GM12891 (cell line): ENCODE data around the gene FHL3.

Source experiments
- POLR2A ChIP-seq: IDR thresholded peaks from 2 replicates; pipeline ENCODE4 v1.6.1; 2011; ENCODE audit warnings: low read depth, low read length, control low read depth
- POLR2AphosphoS5 ChIP-seq: IDR thresholded peaks from 2 replicates; pipeline ENCODE4 v1.6.1; 2011; ENCODE audit warnings: low read depth, low read length, control low read depth
- POU2F2 ChIP-seq: IDR thresholded peaks from 2 replicates; pipeline ENCODE4 v1.6.1; 2011; ENCODE audit warnings: low read depth, mild to moderate bottlenecking, control low read depth, low read length, moderate library complexity
- TAF1 ChIP-seq: IDR thresholded peaks from 2 replicates; pipeline ENCODE4 v1.6.1; 2011; ENCODE audit warnings: low read depth, low read length, control low read depth

- TF ChIP-seq POLR2AphosphoS5 (no peak), POLR2A (no peak), TAF1 (no peak), POU2F2 (no peak)
Observed at GRCh38 chr1:38009088-38009840, 4.0 kb upstream of the FHL3 start.
